Stimulated activated CD8-positive, alpha-beta memory T cell treated with anti-CD3 and anti-CD28 coated beads, Interleukin-12 subunit alpha, Interleukin-12 subunit beta, amount 100 ng/mL, for 4 hours (primary cell): ENCODE data around the gene TREX2.

Experiments
- DNase-seq: peaks from one replicate; pipeline ENCODE4 v3.0.0-alpha.2; 2020; ENCODE audit warnings: low read depth

TREX2 gene, protein sequence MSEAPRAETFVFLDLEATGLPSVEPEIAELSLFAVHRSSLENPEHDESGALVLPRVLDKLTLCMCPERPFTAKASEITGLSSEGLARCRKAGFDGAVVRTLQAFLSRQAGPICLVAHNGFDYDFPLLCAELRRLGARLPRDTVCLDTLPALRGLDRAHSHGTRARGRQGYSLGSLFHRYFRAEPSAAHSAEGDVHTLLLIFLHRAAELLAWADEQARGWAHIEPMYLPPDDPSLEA

DNA sequence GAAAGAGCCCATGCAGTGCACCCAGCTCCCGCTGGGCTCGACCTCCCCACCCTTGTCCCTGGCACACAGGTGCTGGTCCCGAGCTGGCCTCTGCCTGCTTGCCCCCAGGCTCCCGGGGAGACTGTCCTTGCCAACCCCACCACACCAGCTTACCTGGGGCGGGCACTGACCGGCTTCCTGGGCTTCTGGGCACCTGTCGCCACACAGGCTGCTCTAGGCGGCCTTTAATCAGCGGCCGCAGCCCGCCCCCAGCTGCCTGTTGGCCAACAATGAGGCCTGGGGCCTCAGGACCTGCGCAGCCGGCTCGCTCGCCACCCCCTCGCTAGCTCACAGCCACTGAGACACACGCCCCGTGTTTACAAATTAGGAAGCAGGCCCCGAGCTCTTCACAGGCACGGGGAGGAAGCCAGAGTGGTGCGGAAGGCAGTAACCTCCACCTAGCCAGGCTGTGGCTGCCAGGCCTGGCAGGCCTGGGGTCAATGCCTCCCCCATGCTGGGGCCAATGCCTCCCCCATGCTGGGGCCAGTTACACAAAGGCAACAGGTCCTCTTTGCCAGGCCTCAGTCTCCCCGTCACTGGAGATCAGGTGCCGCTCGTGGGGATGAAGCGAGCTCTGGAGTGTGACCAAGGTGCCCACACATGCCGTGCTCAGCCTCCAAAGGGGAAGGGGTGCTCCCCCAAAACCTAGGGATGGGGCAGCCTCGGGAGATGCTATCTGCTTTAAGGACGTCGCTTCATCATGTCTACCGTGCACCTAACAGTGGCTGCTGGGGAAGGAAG, at the start of gene TREX2:
TREX2 (minus strand) TSS at position 201 of the 780 bp plus-strand sequence. CDS start 626 bp downstream, outside the sequence.
- no peak for DNase-seq

- no peak for DNase-seq
These were observed 49.5 kb upstream of the TREX2 start for GRCh38 chrX:153495362-153495751.

DNA sequence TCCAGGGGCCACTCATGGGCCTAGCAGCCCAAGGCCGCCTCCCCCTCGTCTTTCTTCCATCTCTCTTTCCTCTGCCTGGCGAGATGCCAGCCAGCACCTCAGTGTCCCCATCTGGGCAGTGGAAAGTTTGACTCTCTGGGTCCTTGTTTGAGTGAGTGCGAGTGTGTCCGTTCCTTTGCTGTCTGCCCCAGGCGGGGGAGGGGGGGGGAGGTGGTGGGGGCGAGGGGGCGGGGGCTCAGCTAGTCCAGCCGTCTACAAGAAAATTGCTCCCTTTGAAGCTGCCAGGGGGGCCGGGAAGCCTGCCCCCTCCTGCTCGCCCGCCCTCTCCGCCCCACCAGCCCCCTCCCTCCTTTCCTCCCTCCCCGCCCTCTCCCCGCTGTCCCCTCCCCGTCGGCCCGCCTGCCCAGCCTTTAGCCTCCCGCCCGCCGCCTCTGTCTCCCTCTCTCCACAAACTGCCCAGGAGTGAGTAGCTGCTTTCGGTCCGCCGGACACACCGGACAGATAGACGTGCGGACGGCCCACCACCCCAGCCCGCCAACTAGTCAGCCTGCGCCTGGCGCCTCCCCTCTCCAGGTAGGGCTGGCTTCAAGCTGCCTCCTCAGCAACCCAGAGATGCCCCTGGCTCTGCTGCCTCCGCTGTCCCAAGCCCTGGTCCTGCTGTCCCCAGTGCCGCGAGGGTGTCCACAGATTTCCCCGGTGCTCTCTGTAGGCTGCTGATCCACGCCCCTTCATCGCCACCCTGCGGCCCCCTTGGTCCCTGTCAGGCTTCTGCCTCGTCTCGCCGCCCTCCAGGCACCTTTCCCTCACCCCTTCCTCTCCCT, 48.9 kb upstream of the TREX2 start, which contains the start of gene BGN:
BGN (plus strand) TSS at position 440 of the 821 bp plus-strand sequence. CDS start 9,652 bp downstream, outside the sequence.
- DNase-seq: no peak

DNA sequence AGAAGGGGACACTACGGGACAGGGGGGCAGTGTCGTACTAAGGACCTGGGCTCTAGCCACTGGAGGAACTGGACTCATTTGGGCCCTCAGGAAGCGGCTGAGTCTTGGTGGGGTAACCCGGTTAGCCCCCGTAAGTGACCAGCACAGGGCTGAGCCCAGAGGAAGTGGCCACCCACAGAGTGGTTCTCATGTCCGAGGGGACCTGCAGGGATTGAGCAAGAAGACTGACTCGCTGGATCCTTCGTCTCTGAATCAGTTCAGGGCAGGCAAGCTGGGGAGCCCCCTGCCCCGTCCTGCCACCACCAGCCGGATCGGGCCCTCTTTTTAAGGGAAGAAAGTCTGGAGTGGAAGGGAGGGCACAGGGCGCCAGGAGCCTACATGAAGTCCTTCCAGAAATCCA, 48.2 kb upstream of the TREX2 start:
- DNase-seq: no peak

DNA sequence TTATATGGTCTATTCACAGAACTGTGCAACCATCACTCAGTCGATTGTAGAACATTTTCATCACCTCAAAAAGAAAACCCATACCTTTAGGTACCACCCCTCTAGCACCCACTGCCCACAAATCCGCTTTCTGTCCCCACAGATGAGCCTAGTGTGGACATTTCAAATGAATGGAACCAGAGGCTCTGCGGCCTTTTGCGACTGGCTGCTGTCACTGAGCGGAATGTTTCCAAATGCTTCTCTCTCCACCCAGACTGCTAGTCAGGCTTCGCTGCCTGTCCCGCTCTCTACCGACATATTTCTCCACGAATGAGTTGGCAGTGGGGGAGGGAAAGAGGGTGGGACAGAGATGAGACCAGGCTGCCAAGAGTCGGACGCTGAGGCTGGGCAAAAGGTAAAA, 47.2 kb upstream of the TREX2 start:
- DNase-seq: no peak

DNA sequence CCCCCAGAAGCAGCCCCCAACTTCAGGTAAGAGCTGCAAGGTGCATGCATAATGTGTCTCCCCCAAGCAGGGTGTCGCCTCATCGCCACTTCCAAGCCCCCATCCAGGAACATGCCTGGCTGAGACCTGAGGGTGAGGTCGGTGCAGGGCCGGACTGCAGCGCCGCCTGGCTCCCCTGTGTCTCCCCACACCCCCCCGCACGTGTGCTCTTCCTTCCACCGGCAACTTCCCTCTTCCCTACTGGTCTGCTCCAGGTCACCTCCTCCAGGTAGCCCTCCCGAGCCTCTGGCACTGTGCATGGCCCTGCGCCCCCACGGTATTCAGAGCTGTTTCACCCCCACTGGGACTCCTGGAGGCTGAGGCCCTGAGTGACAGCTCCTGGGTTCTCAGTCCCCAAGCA, 46.7 kb upstream of the TREX2 start:
- no peak for DNase-seq

GRCh38 chrX:153491918-153492317, 46.1 kb upstream of the TREX2 start:
- DNase-seq: no peak

DNA sequence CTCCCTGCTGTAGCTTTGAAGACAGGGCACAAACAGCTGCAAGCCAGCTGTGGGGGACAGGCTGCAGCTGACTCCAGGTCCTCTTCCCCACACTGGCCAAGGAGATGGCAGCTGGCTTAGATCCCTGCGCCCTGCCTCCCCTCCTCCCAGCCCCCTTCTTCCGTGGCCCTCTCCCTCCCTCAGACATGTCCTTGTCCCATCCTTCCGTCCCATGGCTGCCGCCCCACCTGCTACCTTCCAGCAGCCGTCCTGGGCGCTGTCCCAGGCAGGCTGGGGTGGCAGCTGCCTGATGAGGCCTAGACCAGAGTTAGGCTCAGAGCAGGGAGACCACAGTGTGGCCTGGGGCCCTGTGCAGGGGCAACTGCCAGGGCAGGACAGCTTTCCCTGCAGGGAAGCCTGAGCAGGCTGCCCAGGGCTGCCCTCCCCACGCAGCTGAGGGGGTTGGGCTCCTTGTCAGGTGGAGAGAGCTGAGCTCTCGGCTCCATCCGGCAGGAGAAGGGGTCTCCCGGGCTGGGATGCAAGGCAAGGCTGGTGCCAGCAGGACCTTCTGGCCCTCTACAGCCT, 45.6 kb upstream of the TREX2 start:
- no peak for DNase-seq

- DNase-seq: no peak
These were observed 44.5 kb upstream of the TREX2 start for GRCh38 chrX:153490217-153490930.

DNA sequence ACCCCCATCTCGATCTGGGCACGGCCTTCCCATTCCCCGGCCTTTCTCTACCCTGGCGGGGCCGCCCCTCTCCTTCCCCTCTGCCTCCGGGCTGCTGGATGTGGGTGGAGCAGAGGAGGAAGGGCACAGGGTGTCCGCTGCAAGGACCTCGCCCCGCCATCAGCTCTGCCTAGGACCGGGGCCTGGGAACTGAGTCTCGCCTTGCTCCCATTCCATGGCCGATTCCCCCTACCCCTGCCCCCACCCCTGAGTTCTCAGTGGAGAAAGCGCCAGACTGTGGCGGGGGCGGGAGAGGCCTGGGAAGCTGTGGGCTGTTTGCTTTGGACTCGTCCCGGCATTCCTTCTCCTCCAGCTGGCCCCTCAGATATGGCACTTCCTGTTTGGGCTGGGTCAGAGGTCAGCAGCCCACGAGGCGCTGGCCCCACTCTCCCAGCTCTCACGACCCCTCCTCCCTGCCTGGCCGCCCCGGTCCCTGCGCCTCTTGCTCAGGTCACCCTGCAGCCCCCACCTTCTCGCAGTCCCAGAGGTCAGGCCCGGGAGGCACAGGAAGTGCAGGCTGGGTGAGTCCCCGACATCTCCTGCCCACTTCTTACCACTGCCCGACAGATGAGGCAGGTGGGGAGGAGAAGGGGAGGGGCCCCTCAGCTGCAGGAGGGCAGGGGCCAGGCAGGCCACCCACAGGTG, 42.5 kb upstream of the TREX2 start:
- DNase-seq: no peak

- DNase-seq: no peak
These were observed 41.8 kb upstream of the TREX2 start for GRCh38 chrX:153487590-153488071.

DNA sequence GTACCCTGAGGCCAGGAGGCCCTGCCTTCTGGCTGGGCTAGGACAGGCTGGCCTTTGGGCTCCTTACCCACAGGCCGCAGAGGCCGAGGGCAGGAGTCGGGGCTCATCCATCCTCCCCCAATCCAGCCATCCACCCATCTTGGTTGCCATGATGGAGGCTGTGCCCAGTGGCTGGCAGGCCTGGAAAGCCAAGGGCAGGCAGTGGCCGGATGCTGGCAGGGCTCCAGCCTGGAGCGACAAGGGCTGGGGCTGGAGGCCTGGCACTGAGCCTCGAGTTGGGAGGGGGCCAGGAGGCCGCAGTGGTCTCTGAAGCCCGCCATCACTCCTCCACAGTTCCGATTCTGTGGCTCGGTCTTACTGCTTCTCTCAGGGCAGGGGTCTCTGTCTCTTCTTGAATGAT, 40.3 kb upstream of the TREX2 start:
- DNase-seq: no peak

DNA sequence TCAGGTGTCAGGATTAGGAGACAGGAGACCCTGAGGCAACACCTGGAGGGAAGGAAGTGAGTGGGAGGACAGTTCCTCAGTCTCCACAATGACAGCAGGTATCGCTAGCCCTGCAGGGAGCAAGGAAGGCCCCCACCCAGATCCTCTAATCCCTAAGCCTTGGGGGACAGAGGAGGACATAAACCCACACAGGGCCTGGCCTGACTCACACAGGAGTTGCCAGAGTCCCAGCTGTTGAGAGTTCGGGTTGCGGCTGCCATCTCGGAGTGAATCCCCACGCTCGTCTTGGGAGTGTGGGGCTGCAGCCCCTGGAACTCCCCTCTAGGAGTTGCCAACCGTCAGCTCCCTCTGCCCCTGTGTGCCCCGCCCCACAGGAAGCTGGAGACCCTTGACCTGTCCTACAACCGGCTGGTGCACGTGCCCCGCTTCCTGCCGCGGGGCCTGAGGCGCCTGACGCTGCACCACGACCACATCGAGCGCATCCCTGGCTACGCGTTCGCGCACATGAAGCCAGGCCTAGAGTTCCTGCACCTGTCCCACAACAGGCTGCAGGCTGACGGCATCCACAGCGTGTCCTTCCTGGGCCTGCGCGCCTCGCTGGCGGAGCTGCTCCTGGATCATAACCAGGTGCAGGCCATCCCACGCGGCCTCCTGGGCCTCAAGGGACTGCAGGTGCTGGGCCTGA, 39.7 kb upstream of the TREX2 start:
- no peak for DNase-seq

DNA sequence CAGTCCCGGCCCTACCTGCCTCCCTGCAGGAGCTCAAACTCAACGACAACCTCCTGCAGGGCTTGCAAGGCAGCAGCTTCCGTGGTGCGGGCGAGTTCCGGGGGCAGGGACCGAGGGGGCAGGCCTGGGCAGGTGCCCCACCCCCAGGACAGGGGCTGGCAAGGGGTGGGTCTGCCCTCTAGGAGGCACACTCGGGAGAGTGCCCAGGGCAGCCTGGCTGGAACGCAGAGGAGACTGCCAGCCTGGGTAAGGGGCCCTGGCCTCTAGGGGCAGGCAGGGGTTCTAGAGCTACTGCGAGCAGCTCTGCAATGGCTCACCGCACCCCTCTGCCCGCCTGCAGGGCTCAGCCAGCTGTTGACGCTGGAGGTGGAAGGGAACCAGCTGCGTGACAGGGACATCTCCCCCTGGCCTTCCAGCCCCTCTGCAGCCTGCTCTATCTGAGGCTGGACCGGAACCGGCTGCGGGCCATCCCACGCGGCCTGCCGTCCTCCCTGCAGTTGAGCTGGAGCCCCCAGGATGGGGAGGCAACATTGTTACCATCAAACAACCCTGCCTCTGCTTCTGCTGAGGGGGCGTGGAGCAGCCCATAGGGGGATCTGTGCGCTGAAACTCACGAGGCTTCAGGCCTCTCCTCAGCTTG, 36.6 kb upstream of the TREX2 start:
- DNase-seq: no peak

DNA sequence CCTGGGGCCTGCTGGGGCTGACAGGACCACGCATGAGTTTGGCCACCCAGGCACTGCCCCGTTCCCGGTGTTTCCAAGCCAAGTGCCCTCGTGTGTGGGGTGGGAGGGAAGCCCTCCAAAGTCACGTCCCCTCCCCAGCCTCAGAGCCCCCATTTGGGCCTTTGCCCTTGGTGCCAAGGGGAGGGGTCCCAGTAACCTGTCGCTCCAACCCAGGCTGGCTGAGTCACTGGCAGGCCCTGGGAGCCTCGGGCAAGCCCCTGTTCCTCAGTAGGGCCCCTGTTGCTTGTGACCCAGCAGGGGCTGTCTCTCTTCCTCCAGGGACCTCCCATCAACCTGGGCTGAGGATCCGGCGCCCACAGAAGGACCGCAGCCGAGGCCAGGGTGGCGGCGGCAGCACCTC, 35.2 kb upstream of the TREX2 start:
- no peak for DNase-seq

DNA sequence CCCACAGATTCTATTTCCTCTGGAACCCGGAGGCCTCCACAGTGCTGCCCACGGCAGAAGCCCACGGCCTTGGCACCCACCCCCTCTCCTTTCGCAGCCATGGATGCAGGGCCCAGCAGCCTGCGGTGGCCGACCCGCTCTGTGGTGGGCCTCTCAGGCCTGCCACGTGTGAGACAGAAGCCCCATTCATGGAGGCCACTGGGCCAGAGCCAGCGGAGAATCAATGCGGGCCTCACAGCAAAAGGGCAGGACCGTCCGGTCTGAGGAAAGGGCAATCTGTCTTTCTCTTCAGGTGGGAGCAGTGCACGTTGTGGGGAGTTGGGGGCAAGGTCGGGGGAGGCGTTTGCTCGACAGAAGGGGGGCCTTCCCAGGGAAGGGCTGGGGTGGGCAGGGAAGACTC, 32.9 kb upstream of the TREX2 start:
- no peak for DNase-seq

DNA sequence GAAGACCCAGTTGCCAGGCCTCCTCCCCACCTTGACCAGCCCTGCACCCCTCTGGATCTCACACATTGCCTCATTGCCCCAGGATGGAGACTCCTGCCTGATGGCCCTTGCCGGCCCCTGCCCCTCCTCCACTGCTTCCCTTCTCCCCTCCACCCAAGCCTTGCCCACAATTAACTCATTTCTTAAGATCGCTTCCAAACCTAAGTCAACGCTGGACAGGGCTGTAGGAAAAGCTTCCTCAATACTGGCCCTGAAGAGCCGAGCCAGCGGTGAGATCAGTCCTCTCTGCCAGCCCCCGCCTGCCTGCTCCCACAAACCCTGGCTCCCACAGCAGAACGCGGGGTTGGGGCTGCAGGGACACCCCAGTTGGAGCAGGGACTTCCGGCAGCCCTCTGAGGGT, 32.0 kb upstream of the TREX2 start:
- DNase-seq: no peak

- no peak for DNase-seq
These were observed 31.6 kb upstream of the TREX2 start for GRCh38 chrX:153477364-153477857.

GRCh38 chrX:153476666-153477363, 31.0 kb upstream of the TREX2 start:
- no peak for DNase-seq
